SKM-1 treated with dmso at 0.1 percent for 144 hours (cell line): ENCODE results near the gene ZHX3.

ENCODE experiments used
- DNase-seq: peaks from one replicate; lab custom pipeline; 2025; ENCODE audit not compliant: unreplicated experiment; lab: John Stamatoyannopoulos, UW

ZHX3 gene

GRCh38 chr20:41304424-41305079 lies 13.0 kb downstream of the ZHX3 start:
- DNase-seq: no peak

DNA sequence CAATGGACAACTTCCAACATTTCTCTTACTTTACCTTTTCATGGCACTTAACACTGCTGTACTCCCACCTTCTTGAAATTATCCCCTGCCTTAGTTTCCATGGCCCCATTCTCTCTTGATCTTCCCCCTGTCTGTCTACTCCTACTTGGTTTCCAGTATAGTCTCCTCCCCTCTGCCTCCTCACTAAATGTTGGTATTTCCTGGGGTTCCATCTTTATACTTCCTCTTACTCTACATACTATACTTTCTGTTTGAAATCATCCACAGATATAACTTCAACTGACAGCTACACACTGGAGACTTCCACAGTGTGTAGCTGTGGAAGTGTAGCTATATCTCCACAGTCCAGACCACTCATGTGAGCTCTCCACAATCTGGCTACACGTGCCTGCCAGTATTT lies 13.5 kb downstream of the ZHX3 start:
- DNase-seq: no peak

GRCh38 chr20:41300886-41301285 lies 16.6 kb downstream of the ZHX3 start:
- DNase-seq: no peak

- DNase-seq: no peak
These were observed 17.1 kb downstream of the ZHX3 start for GRCh38 chr20:41300383-41300782.

DNA sequence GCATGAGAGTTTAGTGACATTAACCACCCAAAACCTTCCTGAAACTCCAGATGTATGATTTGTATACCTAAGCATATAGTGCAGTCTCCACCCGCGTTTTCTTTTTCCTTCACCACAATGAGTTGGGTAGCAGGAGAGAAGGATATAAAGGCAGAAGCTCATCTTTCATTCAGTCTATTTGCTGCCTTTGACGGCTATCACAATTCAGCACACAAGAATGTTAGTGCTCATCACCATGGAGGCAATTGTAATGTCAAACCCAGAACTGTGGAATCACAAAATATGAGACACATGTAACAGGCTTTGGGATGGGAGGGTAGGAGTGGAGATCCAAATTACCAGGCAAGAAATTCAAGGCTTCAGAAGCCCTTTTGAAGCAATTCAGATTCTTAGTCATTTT lies 17.6 kb downstream of the ZHX3 start:
- DNase-seq: no peak

- DNase-seq: no peak
These were observed 24.1 kb downstream of the ZHX3 start for GRCh38 chr20:41293269-41294037.

- DNase-seq: peak; percentile 55
These were observed 26.6 kb downstream of the ZHX3 start for GRCh38 chr20:41290804-41291389.

- DNase-seq: no peak
These were observed 30.2 kb downstream of the ZHX3 start for GRCh38 chr20:41287327-41287726.

DNA sequence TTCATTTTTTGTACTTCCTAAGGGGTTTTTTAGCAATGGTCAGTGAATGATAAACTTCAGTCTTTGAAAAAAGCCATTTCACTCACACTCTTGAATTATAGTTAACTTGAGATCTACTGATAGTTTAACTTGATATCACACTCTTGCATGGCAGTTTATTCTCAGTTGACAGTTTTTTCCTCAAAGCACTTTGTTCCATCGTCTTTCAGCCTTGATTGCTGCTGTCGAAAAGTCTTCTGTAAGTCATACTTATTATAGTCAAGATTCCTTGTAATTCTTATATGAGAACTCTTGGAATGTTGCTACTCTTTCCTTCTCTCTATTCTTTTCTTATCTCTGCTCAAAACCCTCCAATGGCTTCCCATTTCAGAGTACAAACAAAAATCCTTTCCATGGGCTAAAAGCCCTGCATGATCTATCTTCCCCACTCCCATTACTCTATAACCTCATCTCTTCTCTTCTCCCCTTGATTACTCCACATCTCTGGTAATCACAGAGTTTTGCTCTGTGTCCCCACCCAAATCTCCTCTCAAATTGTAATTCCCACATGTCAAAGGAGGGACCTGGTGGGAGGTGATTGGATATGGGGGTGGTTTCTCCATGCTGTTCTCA lies 31.2 kb downstream of the ZHX3 start:
- DNase-seq: no peak

- no peak for DNase-seq
These were observed 37.8 kb downstream of the ZHX3 start for GRCh38 chr20:41279546-41280225.

DNA sequence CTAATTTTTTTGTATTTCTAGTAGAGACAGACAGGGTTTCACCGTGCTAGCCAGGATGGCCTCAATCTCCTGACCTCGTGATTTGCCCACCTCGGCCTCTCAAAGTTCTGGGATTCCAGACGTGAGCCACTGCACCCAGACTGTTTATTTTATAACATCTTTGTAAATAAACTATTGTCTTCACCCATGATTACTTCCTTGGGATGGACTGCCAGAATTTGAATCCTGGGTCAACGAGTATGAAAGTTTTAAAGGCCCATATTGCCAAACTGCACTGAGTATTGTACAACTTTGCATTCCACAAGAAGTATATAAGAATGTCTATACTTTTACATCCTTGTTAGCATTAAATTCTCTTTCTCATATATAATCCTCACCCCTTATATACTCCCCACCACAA lies 38.6 kb downstream of the ZHX3 start:
- no peak for DNase-seq

DNA sequence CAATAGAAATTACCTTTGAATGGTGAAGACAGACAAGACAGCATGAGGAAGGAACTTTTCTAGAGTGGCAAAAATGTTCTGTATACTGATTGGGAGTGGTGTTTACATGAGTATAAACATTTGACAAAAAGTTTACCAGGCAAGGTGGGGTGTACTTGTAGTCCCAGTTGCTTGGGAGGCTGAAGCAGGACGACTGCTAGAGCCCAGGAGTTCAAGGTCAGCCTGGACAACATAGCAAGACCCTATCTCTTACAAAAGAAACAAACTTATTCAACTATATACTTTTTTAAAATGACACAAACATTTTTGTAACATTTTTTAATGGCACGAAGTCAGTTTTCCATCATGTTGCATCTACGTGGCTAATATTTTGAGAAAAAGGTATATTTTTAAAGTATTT lies 40.5 kb downstream of the ZHX3 start:
- no peak for DNase-seq

DNA sequence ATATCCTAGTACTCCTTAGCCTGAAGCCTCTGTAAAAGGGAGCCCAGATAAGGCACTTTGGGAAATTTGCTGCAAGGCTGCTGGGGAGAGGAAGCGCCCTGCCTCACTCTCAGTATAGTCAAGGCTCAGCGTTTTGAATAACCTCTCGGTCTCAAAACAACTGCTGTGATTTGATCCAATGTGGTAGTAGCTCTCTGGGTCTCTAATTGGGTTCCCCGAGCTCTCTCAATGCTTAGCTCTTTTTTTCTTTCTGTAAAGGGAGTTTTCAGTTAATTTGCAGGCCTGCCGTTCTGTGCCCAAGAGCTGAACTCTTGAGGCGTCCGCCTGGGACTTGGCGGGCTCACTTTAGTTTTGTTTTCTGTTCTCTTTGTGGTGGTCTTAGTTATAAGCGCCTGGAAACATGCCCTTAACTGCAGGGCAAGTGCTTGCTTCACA lies 41.2 kb downstream of the ZHX3 start:
- DNase-seq: no peak

- DNase-seq: no peak
These were observed 42.2 kb downstream of the ZHX3 start for GRCh38 chr20:41275301-41275731.

DNA sequence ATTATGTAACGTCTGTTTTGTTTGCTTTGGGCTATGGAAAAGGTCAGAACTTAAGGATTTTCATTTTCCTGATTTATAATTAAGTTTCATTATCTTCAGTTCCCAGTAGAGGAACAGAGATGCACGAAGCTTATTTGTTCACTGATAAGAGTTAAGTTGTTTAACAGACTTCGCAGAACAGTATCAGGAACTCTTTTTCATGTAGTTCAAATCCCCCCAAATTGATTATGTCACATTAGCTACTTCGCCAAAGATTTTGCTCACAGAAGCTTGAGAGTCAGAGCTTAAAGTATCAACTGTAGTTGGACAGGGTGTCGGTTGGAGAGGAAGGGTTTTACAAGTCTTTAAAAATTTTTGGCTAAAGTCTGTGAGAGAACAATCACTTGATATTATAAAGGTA lies 43.4 kb downstream of the ZHX3 start:
- DNase-seq: no peak

DNA sequence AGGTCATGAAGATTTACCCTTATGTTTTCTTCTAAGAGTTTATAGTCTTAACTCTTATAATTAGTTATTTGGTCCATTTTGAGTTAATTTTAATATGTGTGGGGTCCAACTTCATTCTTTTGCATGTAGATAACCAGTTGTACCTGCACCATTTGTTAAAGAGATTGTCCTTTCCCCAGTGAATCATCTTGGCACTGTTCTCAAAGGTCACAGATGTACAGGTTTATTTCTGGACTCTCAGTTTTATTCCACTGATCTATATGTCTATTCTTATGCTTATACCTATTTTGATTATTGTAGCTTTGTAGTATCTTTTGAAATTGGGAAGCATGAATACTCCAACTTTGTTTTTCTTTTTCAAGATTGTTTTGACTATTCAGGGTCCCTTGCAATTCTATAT lies 44.1 kb downstream of the ZHX3 start:
- no peak for DNase-seq

- DNase-seq: no peak
These were observed 45.2 kb downstream of the ZHX3 start for GRCh38 chr20:41272339-41272738.

GRCh38 chr20:41268917-41269652 lies 48.4 kb downstream of the ZHX3 start:
- no peak for DNase-seq

DNA sequence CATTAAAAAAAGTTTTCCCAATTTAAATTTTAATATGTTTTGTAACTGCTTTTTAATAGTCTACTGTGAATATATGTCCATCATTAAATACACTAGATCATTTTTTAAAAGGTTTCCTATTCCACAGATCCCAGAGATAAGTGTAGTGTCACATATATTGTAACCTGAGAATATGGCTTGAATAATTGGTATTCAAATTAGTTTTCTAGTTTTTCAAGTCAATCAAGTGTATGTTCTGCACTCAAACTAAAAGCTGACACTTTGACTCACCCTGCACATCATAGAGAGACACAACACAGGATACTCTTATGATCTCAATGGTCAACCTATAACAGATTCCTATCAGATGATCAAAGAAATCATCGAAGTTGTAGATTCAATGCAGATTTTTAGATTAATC lies 49.1 kb downstream of the ZHX3 start:
- DNase-seq: no peak

GRCh38 chr20:41265938-41266337 lies 51.6 kb downstream of the ZHX3 start:
- no peak for DNase-seq

GRCh38 chr20:41264819-41265218 lies 52.7 kb downstream of the ZHX3 start:
- no peak for DNase-seq
